ENCODE measurements around the gene COX6A2. TPM values are rescaled to one million over a fixed set of nuclear protein-coding genes. Genes with fewer than 3 reads are reported as not detected.
A peak's percentile ranks its signal among the peaks of the same experiment; 100 is the strongest.

COX6A2 gene
- total RNA-seq, 2 donors from 2014 or later: not detected

DNA sequence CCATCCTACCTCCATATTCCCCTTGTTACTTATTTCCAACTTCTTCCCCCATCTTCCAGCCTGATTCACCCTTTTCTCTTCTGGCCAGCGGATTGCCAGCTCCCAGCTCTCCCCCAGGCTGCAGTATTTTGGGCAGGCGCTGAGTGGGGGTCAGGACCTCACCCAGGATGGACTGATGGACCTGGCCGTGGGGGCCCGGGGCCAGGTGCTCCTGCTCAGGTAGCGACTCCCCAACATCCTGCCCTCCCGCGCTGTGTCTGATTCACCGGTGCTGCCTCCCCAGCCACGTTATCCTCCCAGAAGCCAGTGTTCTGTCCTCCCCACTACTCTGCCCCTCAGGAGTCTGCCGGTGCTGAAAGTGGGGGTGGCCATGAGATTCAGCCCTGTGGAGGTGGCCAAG, 15.4 kb downstream of the COX6A2 start:
- Mint-ChIP-seq H3K36me3 (ENCODE audit: low read depth) (no peaks in the 10 kb centered on the region), H3K4me1 (no peaks in the 10 kb centered on the region), H3K9me3 (no peaks in the 10 kb centered on the region), H3K4me3 (no peak overlapping the region), H3K27me3 (peaks cover 18% of the 10 kb centered on the region), H3K27ac (no peak overlapping the region)
- no peak for ATAC-seq (replicated peaks)

DNA sequence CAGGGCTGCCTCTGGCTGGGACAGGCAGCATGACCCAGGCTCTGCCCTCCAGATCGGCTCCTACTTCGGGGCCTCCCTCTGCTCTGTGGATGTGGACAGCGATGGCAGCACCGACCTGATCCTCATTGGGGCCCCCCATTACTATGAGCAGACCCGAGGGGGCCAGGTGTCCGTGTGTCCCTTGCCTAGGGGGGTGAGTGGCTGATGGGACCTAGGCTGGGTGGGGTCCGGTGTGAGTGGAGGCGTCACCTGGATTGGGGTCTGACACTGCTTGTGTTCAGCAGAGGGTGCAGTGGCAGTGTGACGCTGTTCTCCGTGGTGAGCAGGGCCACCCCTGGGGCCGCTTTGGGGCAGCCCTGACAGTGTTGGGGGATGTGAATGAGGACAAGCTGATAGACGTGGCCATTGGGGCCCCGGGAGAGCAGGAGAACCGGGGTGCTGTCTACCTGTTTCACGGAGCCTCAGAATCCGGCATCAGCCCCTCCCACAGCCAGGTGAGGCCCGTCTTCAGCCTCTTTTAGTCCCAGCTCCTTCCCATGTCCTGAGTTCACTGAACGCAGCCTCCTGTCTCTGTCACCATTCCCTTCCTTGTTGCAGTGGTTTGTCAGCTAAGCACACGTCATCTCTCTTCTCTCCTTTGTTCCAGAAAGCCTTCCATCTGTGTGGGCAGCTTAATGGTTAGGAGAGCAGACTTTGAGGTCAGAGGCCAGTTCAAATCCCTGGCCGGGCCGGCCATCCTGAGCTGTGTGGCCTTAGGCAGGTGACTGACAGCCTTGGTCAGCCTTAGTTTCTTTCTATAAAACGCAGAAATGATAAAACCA, 16.9 kb downstream of the COX6A2 start:
- Mint-ChIP-seq H3K9me3 (no peaks in the 10 kb centered on the region), H3K36me3 (ENCODE audit: low read depth) (no peaks in the 10 kb centered on the region), H3K4me1 (no peaks in the 10 kb centered on the region), H3K27ac (no peak overlapping the region), H3K4me3 (no peak overlapping the region), H3K27me3 (peaks cover 15% of the 10 kb centered on the region)
- ATAC-seq (replicated peaks): no peak

DNA sequence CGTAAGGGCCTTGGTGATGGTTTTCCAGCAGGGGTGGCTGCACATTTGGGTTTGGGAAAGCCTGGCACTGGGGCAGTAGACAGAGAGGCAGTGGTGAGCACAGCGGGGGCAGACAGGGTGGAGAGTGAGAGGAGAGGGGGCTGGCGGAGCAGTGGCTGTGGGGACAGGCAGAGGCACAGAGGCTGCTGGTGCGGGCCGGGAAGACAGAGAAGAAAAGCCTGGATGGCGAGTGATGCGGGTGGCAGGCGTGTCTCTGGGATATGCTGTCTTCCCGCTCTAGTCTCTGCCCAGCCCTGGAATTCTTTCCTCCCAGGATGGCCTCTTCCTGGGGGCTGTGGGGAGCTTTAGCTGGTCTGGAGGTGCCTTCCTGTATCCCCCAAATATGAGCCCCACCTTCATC, 18.1 kb downstream of the COX6A2 start:
- no peak overlapping the region for H3K27ac Mint-ChIP-seq
- H3K4me1 Mint-ChIP-seq: no peaks in the 10 kb centered on the region
- ATAC-seq (replicated peaks): no peak
- H3K4me3 Mint-ChIP-seq: no peak overlapping the region
- peaks cover 15% of the 10 kb centered on the region for H3K27me3 Mint-ChIP-seq
- no peaks in the 10 kb centered on the region for H3K9me3 Mint-ChIP-seq
- H3K36me3 Mint-ChIP-seq (ENCODE audit: low read depth): no peaks in the 10 kb centered on the region

DNA sequence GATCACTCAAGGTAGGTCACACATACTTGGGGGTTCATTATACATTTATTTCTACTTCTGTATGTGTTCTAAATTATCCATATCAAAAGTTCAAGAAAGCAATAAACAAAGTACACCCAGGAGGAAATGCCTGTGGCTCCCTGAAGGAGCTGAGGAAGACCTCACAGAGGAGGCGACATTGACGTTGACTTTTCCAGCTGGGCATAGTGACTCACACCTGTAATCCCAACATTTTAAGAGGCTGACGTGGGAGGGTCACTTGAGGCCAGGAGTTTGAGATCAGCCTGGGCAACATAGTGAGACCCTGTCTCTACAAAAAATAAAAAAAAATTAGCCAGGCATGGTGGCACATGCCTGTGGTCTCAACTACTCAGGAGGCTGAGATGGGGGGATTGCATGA, 18.7 kb downstream of the COX6A2 start:
- H3K4me1 Mint-ChIP-seq: no peaks in the 10 kb centered on the region
- no peak for ATAC-seq (replicated peaks)
- no peak overlapping the region for H3K27ac Mint-ChIP-seq
- H3K36me3 Mint-ChIP-seq (ENCODE audit: low read depth): no peaks in the 10 kb centered on the region
- H3K4me3 Mint-ChIP-seq: no peak overlapping the region
- H3K9me3 Mint-ChIP-seq: no peaks in the 10 kb centered on the region
- peaks cover 15% of the 10 kb centered on the region for H3K27me3 Mint-ChIP-seq

DNA sequence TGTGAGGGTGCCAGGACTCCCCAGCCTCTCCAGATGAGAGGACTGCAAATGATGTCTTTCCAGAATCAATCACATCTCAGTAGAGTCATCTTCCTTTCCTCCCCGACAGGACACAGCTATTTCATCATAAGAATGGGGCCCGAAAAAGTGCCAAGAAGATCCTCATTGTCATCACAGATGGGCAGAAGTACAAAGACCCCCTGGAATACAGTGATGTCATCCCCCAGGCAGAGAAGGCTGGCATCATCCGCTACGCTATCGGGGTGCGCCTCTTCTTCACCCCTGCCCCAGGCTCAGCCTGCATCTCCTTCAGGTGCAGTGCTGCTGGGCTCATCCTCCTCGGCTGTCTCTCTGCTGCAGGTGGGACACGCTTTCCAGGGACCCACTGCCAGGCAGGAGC, 20.8 kb downstream of the COX6A2 start:
- Mint-ChIP-seq H3K4me1 (no peaks in the 10 kb centered on the region), H3K27ac (no peak overlapping the region), H3K27me3 (peaks cover 10% of the 10 kb centered on the region), H3K4me3 (no peak overlapping the region), H3K9me3 (no peaks in the 10 kb centered on the region), H3K36me3 (ENCODE audit: low read depth) (no peaks in the 10 kb centered on the region)
- no peak for ATAC-seq (replicated peaks)

DNA sequence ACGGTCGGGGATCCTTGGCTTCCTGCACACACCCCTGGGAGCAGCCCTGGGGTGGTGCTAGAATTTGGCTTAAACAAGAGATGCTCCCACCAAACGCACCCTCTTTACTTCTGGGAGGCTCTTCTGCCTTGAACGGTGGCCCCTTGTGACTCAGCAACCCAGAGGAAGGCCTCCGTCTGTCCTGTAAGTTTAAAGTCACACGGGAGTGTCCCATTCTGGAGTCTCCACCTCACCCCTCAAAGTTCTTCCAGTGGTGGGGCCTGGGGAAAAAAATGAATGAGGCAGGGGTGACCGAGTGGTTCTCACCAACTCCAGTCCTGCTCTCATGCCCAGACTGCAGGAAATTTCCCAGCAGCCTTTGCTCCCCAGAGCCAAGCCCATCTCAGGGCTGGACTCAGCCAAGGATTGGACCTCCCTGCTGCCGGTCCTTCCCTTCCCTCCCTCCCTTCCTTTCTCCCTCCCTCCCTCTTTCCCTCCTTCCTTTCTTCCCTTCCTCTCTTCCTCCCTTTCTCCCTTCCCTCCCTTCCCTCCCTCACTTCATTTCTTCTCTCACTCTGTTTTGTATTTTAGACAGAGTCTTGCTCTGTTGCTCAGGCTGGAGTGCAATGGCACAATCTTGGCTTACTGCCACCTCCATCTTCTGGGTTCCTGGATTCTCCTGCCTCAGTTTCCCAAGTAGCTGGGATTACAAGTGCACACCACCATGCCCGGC, 23.7 kb downstream of the COX6A2 start:
- no peak for ATAC-seq (replicated peaks)
- Mint-ChIP-seq H3K9me3 (peaks cover 5% of the 10 kb centered on the region), H3K4me1 (no peaks in the 10 kb centered on the region), H3K27ac (no peak overlapping the region), H3K4me3 (no peak overlapping the region), H3K27me3 (peaks cover 5% of the 10 kb centered on the region), H3K36me3 (ENCODE audit: low read depth) (no peaks in the 10 kb centered on the region)

DNA sequence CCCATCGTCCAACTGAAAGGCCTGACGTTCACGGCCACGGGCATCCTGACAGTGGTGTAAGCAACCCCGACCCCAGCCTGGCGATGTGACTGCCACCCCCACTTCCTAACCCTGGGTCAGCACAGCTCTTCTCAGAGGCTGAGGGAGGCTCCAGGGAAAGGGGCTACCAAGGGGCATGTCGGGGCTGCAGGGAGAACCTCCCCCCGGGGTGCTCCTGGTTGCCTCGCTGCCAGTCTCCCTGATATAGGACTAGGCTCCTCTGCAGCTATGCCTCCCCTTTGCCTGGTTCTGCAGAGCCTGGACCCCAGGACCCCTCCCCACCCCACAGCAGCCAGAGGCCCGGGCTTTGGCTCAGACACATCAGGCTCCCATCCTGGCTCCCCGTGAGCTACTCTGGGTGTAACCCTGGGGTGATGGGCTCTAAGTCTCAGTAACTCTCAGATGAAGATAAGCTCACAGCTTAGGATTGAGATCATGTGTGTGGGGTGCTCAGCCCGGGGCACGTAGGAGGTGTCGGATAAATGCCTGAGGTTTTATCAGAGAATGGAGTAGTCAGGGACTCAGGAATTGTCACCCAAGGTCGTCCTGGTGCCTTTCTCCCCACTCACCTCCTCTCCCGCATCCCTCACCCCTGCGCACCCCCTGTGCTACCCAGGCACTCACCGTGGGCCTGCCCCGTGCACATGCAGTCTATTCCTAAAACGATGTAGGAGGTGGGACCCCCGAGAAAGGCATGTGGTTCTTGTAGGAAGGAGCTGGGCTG, 24.4 kb downstream of the COX6A2 start:
- Mint-ChIP-seq H3K4me1 (peaks cover 3% of the 10 kb centered on the region), H3K4me3 (no peak overlapping the region), H3K36me3 (ENCODE audit: low read depth) (no peaks in the 10 kb centered on the region), H3K27ac (no peak overlapping the region), H3K9me3 (peaks cover 5% of the 10 kb centered on the region), H3K27me3 (peaks cover 5% of the 10 kb centered on the region)
- ATAC-seq (replicated peaks): no peak

DNA sequence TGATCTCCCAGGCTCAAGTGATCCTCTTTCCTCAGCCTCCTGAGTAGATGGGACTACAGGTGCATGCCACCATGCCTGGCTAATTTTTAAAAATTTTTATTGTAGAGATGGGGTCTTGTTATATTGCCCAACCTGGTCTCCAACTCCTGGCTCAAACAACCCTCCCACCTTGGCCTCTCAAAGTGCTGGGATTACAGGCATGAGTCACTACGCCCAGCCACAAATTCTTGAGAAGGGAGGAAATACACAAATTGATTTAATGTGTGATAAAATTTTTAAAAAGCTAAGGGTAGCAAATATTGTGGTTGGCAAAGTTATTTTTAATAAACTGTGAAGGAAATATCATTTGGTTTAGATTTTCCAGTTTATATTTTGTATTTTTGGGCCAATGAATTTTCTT, 25.5 kb downstream of the COX6A2 start:
- peaks cover 5% of the 10 kb centered on the region for H3K9me3 Mint-ChIP-seq
- H3K36me3 Mint-ChIP-seq (ENCODE audit: low read depth): no peaks in the 10 kb centered on the region
- no peak overlapping the region for H3K27ac Mint-ChIP-seq

DNA sequence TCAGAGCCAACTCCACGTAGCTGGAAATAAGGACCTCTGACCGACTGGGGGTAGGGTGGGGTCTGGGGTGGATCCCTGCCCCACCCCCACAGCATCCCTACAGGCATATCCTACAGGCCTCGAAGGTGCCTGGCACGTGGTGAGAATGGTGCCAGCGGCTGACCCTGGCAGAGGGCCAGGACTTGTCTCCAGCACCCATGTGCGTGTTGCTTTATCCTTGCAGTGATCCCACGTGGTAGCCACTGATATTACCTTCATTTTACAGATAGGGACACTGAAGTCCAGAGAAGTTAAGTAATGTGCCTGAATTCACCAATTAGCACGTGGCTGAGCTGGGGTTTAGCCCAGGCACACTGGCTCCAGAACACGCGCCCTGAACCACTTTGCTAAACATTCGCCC, 26.7 kb downstream of the COX6A2 start:
- Mint-ChIP-seq H3K36me3 (ENCODE audit: low read depth) (no peaks in the 10 kb centered on the region), H3K27me3 (no peaks in the 10 kb centered on the region), H3K9me3 (peaks cover 5% of the 10 kb centered on the region), H3K4me1 (peaks cover 3% of the 10 kb centered on the region), H3K4me3 (no peak overlapping the region), H3K27ac (no peak overlapping the region)
- ATAC-seq (replicated peaks): no peak

More for the DNA sequence above, 25.5 kb downstream of the COX6A2 start:
- H3K27me3 Mint-ChIP-seq: no peaks in the 10 kb centered on the region
- H3K4me1 Mint-ChIP-seq: peaks cover 3% of the 10 kb centered on the region
- no peak for ATAC-seq (replicated peaks)
- no peak overlapping the region for H3K4me3 Mint-ChIP-seq

DNA sequence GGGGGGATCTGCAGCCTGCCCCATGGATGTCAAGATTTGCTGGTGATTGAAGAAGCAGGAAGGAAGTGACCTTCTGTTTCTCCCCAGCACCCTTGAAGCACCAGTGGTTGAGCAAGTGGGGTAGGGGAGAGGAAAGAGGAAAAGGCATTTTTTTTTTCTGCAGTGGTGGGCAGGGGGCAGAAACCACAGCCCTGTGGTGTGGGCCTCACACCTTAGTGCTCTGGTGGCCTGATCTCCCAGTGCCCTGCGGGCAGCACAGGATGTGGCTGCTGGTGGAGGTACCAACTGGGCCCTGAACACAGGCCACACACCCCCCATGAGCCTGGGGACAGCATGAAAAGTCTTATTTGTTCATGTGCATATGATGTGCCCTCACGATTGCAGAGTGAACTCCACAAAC, 28.0 kb downstream of the COX6A2 start:
- H3K27me3 Mint-ChIP-seq: peaks cover 4% of the 10 kb centered on the region
- H3K36me3 Mint-ChIP-seq (ENCODE audit: low read depth): no peaks in the 10 kb centered on the region
- H3K4me3 Mint-ChIP-seq: no peak overlapping the region

DNA sequence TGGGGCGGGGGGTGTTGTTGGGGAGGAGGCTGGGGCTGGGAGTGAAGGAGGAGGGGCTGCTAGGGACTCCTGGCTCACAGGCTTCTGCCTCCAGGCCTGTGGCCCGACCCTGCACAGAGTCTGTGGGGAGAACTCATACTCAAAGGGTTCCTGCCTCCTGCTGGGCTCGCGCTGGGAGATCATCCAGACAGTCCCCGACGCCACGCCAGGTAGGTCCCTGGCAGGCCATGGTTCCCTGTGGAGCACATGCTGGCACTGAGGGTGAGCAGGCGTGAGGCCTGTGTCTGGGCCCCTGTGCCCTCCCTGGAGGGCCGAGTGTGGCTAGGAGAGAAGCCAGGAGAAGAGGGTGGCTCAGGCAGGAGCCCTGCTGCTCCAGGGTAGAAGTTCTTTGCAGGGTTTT, 30.5 kb downstream of the COX6A2 start:
- no peak overlapping the region for H3K4me3 Mint-ChIP-seq
- no peak for ATAC-seq (replicated peaks)
- peaks cover 3% of the 10 kb centered on the region for H3K4me1 Mint-ChIP-seq
- no peaks in the 10 kb centered on the region for H3K36me3 Mint-ChIP-seq (ENCODE audit: low read depth)
- peaks cover 5% of the 10 kb centered on the region for H3K9me3 Mint-ChIP-seq
- H3K27ac Mint-ChIP-seq: no peak overlapping the region
- peaks cover 10% of the 10 kb centered on the region for H3K27me3 Mint-ChIP-seq

More for the DNA sequence above, 28.0 kb downstream of the COX6A2 start:
- peaks cover 3% of the 10 kb centered on the region for H3K4me1 Mint-ChIP-seq
- peak; percentile 6 for ATAC-seq (replicated peaks)
- H3K9me3 Mint-ChIP-seq: peaks cover 5% of the 10 kb centered on the region
- no peak overlapping the region for H3K27ac Mint-ChIP-seq

DNA sequence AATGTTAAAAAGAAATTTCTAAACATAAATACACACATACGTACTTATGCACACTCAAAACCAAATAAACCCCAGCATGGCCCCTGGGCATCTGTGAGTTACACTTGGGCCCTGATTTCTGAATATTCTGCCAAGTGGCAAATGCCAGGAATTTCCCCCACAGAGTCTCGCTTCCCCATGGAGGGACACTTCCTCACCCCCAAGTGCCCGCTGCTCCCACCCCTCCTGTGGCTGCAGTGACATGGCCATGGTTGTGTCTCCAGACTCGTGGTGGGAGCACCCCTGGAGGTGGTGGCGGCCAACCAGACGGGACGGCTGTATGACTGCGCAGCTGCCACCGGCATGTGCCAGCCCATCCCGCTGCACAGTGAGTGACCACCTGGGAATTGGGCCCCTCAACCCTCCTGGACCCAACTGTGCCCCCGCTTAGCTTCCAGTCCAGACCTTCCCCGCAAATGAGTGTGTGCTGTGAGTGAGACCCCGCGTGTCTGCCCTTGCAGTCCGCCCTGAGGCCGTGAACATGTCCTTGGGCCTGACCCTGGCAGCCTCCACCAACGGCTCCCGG, 31.0 kb downstream of the COX6A2 start:
- Mint-ChIP-seq H3K9me3 (peaks cover 5% of the 10 kb centered on the region), H3K4me3 (no peak overlapping the region), H3K4me1 (peaks cover 3% of the 10 kb centered on the region), H3K36me3 (ENCODE audit: low read depth) (no peaks in the 10 kb centered on the region), H3K27ac (no peak overlapping the region), H3K27me3 (peaks cover 10% of the 10 kb centered on the region)
- no peak for ATAC-seq (replicated peaks)

DNA sequence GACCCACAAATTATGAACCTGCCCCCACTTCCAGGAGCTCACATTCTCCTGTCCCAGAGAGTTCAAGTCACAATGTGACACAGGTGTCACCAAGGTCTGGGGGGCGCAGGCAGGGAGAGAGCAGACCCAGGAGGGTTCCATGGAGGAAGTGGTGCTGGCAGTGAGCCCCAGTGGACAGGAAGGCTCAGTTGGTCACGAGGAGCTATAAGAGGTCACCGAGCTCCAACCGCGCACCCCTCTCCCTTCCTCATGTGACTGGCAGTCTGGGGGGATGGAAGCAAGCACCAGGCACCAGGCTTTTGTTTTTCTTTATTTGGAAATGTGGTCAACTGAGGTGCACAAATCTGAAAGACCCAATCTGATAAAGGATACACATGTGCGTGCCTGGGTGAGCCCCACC, 32.5 kb downstream of the COX6A2 start:
- Mint-ChIP-seq H3K9me3 (peaks cover 5% of the 10 kb centered on the region), H3K4me3 (no peak overlapping the region), H3K27me3 (peaks cover 12% of the 10 kb centered on the region), H3K36me3 (ENCODE audit: low read depth) (no peaks in the 10 kb centered on the region), H3K4me1 (peaks cover 3% of the 10 kb centered on the region), H3K27ac (no peak overlapping the region)
- no peak for ATAC-seq (replicated peaks)

DNA sequence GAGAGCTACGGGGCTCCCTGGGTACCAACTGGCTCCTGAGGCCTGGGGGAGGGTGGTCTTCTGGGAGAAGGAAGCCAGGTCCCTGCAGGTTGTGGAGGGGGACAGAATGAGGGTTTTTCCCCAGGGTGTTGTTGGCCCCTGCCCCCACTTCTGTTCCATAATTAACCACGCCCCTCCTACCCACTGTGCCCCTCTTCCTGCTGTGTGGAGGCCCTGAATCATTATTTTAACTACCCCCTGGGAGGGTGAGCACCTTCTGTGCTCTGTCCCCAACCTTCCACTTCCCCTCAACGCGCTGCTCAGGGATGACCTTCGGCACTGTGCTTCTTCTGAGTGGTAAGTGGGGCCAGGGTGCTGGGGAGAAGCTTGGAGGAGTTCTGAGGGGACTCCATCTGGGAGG, 35.1 kb downstream of the COX6A2 start, which contains the start of gene ITGAD:
ITGAD (plus strand) TSS at position 280 of the 400 bp plus-strand sequence; CDS start at position 306, 26 bp downstream.
- peaks cover 24% of the 10 kb centered on the region for H3K27me3 Mint-ChIP-seq
- H3K27ac Mint-ChIP-seq: no peak within 1 kb of the TSS
- no peak for ATAC-seq (replicated peaks)
- no peak within 1 kb of the TSS for H3K4me3 Mint-ChIP-seq
- H3K36me3 Mint-ChIP-seq (ENCODE audit: low read depth): no peaks in the 10 kb centered on the region
- no peaks in the 10 kb centered on the region for H3K9me3 Mint-ChIP-seq
- no peaks in the 10 kb centered on the region for H3K4me1 Mint-ChIP-seq

Measured in activated T-helper 17 cell treated with anti-CD3 and anti-CD28 coated beads, Interleukin-2, amount 50 U/mL, for 72 hours (primary cell).